KG1 (cell line): ENCODE results near the gene GNL3L.
"Not testable (repeated sequence)": the region's sequence is repeated elsewhere in the genome, so short reads cannot be mapped to it uniquely, and the experiment has no call there.

Experiments
- DNase-seq: peaks from one replicate; lab custom pipeline; 2025; lab: John Stamatoyannopoulos, UW

The GNL3L gene, protein sequence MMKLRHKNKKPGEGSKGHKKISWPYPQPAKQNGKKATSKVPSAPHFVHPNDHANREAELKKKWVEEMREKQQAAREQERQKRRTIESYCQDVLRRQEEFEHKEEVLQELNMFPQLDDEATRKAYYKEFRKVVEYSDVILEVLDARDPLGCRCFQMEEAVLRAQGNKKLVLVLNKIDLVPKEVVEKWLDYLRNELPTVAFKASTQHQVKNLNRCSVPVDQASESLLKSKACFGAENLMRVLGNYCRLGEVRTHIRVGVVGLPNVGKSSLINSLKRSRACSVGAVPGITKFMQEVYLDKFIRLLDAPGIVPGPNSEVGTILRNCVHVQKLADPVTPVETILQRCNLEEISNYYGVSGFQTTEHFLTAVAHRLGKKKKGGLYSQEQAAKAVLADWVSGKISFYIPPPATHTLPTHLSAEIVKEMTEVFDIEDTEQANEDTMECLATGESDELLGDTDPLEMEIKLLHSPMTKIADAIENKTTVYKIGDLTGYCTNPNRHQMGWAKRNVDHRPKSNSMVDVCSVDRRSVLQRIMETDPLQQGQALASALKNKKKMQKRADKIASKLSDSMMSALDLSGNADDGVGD

GRCh38 chrX:54529552-54530356 lies at the start of gene GNL3L:
TSS of gene GNL3L (plus strand) at chrX:54530219. CDS start at chrX:54532567, 2,348 bp downstream.
- DNase-seq: peak; percentile 76

DNA sequence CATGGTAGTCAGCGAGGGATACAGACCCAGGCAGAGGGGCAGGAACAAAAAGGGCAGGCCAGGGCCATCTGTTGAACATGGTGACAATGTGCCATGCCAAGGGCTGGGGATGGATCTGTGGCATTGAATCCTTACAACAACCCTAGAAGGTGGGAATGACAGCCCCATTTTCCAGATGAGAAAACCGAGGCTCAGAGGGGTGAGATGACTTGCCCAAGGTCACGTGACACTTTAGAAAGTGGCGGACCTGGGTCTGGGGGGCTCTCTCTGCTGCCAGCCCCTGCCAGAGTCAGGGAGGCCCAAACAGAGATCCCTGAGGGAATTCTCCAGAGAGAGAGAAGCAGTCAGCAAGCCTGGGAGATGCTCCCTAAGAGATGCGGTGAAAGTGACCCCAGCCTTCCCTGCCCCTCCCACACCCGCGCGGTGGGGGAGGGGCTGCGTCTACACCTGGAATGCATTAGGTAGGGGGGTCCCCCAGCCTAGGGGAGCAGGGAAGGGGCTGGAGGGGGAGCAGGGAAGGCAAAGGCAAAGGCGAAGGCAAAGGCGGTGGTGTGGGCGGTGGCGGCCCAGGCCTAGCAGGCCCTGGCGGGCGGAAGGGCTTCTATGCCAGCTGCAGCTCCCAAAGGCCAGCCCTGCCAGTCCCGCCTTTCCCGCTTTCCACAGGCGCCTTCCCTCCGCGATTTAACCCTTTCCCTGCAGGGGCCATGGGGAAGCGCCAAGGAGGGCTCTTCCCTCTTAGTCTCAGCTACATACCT lies 47.0 kb upstream of the GNL3L start:
- no peak for DNase-seq

DNA sequence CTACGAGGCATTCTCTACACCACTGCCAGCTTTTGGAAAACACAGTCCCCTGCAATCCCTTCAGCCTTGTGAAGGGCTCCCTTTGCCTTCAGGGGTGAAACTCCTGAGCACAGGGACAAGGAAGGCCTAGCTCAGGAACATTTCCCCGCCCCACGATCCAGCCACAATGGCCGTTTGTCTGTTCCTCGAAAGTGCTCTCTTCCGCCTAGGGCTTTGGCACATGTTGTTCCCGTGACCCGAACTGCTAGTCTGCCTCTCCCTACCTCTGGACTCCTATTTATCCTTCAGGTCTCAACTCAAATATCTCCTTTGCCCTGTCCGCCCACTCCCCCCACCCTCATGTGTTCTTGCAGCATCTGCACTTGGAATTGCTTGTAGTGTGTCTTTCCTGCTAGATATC lies 46.1 kb upstream of the GNL3L start:
- no peak for DNase-seq

- DNase-seq: no peak
These were observed 45.4 kb upstream of the GNL3L start for GRCh38 chrX:54484666-54485065.

DNA sequence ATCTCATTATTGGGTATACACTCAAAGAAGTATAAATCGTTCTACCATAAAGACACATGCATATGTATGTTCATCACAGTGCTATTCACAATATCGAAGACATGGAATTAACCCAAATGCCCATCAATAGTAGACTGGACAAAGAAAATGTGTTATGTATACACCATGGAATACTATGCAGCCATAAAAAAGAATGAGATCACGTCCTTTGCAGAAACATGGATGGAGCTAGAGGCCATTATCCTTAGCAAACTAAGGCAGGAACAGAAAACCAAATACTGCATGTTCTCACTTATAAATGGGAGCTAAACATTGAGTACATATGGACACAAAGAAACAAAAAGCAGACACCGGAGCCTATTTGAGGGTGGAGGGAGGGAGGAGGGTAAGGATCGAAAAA lies 40.2 kb upstream of the GNL3L start:
- DNase-seq: not testable (repeated sequence)

DNA sequence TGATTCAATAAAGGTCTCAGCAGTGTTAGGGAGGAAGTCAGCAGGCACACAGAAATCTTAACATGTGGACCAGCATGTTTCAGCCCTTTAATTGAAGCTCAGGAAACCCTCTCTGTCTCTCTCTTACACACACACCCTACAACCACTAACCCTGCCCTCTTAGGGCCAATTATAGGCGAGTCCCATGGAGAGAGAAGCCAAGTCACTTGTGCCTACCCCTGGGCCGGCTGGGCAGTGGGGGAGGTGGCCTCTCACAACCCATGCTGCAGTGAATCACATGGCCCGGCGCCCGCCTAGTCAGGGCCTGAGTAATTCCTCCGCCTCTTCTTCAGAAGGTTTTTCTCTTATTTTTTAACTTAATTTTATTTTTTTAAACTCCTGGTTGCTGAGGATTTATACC lies 37.7 kb upstream of the GNL3L start:
- DNase-seq: no peak

DNA sequence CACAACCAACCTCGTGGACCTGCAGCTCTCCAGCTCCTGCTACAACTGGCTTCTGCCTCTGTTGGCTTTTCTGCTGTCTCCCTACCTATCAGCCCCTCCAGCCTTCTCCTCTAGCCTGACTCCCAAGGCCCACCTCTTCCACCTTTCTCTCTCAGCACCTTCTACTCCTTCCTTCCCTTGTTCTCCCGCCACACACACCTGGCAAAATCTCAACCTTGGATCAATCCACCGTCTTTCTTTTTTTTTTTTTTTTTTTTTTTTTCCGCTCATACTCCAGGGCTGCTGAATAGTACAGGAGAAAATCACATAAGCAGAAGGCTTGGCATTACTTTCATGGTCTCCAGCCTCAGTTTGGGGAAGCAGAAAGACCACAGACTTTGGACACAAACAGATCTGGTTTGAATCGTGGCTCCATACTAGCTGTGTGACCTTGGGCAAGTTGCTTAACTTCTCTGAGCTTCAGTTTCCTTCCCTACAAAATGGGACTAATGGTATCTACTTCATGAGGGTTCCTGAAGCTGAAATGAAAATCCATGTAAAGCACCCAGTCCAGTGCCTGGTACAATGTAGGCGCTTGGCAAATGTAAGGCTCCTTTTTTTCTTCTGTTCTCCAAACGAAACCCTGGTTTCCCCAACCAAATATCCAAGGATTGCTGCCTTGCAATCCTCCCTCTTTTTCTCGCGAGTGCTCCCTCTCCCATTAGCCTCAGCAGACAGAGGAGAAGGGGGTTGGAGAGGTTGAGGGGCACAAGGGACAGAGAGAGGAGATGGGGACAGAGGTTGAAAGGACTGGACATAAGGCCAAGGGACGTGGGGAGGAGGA lies 35.6 kb upstream of the GNL3L start:
- DNase-seq: no peak

DNA sequence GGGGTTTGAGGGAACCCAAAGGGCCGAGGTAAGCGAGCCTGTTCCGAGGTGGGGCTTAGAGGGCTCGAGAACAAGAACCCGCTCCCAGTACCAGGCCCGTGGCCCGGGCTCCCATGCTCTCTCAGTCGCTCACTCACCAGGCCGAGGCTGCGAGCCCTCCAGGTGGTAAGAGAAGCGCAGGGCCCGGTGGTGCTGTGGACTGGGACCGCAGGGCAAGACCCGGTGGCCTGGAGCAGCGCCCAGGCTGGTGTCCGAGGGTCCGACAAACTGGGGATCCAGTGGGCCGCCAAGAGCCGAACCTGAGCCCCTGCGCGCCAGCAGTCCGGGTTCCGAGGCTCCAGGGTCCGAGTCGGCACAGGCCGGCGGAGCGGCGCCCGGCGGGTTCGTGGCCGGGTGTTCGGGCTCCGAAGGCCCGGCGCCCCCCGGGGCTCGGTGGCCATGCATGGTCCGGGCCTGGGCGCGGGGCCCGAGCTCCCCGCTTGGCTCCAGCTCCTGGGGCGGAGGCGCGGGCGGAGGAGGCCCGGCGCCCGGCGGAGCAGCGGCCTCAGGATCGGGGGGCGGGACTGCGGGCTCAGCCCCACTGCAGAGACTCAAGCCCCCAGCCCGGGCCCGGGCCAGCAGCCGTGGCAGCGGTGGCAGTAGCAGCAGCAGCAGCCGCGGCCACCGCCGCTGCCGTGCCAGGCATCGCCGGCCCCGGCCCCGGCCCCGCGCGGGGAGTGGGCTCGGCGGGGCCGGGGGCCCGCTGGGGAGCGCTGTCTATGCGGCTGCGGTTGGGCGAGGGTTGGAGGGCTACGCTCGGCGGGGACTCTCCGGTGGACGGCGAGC lies 34.8 kb upstream of the GNL3L start:
- DNase-seq: no peak

GRCh38 chrX:54495814-54496516 lies 34.1 kb upstream of the GNL3L start, which contains the start of gene FGD1:
TSS of gene FGD1 (minus strand) at chrX:54496234. CDS start at chrX:54495432, 802 bp downstream.
- no peak for DNase-seq

GRCh38 chrX:54496517-54496852 lies 33.5 kb upstream of the GNL3L start:
- DNase-seq: no peak

GRCh38 chrX:54496936-54497335 lies 33.1 kb upstream of the GNL3L start:
- no peak for DNase-seq

DNA sequence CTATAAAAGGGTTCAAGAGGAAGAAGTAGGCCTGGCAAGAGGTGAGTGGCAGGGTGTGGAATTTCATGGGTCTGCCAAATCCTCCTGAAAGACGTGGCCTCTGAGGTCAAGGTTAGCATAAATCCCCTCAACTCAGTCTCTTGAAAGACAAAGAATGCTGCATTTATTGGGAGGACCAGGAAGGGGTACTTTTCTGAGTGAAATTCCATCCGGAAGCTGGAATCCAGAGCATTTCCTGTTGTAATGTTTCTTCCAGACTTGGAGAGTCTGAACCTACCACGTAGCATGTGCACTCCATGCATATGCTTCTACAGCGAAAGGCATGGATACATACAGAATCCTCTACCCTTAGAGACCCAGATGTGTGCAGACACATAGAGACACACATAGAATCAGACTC lies 20.6 kb upstream of the GNL3L start:
- no peak for DNase-seq

- no peak for DNase-seq
These were observed 868 bp upstream of the GNL3L start for GRCh38 chrX:54529151-54529550.

- no peak for DNase-seq
These were observed 410 bp downstream of the GNL3L start for GRCh38 chrX:54530357-54530900.

DNA sequence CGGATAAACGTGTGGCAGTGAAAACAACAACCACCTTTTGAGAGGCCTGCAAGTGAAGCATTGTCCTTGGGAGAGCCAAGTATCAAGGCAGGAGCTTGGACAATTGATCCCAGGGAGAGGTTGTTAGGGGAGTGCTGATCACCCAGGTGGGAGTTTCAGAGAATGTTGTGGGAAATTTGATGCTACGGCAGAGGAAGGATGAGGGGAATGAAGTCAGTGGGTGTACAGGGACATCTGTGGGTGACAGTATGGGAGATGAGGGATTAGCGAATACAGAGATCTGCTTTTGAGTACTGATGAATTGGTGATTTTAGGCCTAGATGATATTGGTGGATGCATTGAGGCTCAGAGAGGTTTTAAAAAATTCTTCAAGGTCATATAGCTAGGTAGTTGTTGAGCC lies 4.3 kb downstream of the GNL3L start:
- DNase-seq: no peak

DNA sequence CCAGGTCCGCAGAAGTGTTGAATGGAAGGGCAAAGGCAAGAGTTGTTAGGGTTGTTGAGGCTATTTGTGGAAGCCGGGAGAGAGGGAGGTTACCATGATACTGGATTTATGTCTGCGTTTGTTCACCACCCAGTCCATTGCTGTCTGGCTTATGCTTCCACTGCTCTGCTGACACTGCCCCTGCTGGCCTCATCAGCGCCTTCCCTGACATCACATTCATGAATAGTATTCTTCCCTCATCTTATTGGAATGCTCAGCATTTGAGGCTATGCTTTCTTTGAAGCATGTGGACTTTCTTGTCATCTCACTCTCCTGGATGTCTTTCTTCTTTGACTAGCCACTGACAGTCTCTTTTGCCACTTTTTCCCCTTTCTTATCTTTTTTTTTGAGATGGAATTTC lies 10.3 kb downstream of the GNL3L start:
- DNase-seq: no peak

DNA sequence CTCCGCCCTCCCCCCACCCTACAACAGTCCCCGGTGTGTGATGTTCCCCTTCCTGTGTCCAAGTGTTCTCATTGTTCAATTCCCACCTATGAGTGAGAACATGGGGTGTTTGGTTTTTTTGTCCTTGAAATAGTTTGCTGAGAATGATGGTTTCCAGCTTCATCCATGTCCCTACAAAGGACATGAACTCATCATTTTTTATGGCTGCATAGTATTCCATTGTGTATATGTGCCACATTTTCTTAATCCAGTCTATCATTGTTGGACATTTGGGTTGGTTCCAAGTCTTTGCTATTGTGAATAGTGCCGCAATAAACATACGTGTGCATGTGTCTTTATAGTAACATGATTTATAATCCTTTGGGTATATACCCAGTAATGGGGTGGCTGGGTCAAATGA lies 12.2 kb downstream of the GNL3L start:
- not testable (repeated sequence) for DNase-seq

DNA sequence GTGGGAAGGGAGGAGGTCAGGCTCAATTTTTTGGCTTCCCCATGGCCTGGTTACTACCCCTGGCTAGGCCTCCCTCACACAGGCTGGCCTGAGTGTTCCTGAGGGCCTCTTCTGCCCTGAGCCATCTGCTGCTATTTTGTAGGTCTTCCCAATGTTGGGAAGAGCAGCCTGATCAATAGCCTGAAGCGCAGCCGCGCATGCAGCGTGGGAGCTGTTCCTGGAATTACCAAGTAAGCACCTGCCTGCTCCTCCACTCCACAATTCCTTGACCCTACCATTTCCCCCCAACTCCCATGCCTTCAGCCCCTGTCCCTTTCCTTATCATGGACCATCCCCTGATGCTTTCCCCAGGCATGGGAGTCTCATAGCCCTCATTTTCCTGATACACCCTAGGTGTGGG lies 20.8 kb downstream of the GNL3L start:
- no peak for DNase-seq

GRCh38 chrX:54551801-54552200 lies 21.8 kb downstream of the GNL3L start:
- no peak for DNase-seq
